ENCODE measurements around the gene CD44.

Gene CD44

DNA sequence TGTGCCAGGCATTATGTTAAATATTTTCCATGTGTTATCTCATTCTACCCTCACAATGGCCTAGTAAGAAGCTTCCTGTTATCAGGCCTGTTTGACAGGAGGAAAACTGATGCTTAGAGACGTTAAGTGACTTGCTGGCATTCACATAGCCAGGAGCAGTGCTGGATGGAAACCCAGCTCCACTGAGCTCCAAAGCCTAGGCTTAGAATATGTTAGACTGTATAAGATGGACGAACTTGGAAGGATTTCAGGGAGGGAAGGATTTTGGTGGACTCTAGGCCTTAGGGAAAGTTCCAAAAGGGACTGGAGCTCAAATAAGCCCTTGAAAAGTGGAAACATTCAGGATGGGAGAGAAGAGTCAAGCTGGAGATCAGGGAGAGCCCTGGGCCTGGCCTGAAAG is 2.1 kb downstream of the CD44 start:
- DNase-seq: no peak

DNA sequence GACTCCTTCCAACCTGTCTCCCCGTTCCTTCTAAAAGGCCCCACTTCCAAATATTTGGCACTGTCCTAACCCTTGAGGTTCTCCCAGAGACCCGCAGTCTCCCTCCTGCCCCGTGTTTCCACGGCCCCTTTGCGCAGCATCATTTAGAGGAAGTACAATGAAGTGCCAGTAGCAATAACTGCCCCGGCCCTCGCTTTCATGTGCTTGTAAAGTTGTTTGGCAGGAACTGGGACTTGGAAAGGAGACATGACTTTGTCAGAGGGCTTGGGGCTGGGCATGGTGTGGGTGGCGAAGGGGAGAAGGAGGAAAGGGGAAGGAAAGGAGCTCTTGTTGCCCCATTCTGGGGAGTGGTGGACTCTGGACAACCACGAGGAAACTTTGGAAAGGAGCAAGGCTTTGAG is 2.6 kb downstream of the CD44 start:
- DNase-seq: peak; percentile 78

DNA sequence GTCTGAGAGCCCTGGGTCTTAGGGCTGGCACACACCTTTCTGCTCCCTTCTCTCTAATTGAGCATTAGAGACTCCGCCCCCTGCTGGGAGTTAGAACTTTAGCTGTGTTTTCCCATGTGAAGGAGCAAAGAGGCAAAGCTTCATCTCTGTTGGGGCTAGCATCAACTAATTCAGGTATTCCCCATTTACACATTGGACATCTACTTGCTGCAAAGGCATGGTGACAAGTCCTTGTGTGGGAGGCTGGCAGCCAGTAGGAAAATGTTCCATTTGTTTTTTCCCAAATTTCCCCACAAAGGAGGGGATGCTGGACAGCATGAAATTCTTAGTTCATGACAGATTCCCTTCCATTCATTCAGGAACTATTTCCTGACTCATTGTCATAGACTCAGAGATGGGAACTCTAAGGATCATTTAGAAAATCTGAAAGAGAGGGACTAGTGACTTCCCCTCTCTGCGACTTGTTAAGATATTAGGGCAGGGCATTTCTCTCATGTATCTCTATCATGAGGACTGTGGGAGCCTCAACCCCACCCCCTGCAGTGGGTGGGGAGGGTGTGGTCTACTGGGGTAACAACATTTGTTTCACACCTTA is 3.6 kb downstream of the CD44 start:
- peak; percentile 83 for DNase-seq

DNA sequence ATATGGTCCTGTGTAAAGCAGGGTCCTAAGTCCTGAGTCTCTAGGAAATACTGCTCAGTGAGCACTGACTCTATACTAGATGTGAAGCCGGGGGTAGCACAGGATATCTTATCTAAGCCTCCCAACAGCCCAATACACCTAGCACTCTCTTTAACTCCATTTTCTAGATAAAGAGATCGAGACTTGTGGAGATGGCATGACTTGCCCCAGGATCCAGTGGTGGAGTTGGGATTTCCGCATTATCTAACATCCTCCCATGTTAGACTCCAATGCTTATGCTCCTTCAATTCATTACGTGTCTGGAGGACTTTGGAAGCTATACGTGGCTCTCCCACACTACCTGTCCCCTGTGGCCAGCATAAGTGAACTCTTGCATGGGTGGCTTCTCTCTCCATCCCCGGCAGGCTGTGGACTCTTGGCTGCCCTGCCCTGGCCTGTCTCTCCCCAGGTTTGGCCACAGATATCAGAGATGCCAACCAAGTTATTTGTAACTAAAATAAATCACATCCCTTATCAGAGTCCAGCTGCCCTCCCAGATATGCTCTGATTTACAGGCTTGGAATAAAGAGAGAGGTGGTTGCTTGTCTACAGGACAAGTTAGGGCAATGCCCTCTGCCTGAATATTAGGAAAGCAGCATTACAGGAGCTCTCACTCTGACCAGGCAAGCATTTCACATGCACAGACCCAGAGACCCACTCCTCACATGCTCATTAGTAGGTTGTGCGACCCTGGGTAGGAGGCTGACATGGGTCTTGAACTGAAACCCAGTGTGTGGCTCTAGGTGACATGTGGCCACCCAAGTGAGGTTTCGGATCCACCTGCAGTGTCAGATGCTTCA is 4.5 kb downstream of the CD44 start:
- no peak for DNase-seq

DNA sequence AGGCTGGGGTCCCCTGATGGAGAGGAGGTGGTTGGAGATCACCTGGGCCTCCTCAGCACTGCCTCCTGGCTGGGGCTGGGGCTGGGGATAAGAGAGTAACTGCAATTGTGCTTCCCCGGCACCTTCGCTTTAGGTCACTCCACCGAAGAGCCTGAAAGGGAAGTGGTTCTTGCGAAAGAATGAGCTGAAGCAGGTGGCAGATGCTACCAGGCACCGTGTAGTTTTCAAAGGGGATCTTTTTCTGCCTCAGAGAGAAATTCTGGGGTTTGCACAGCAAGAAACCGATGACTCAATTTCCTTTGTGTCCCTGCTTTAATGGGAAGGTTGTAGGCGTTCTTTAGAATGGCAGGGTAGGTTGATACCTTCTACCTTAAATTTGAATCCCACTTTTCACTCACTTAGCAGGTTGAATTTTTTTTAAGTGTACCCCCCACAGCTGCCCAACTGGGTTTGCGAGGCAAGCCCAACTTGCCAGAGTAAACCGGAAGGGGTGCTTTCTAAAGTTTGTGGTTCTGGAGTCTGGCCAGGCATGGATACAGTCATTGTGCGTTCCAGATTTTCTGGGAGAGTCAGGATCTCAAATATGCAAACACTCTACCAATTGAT is 5.3 kb downstream of the CD44 start:
- peak; percentile 83 for DNase-seq

DNA sequence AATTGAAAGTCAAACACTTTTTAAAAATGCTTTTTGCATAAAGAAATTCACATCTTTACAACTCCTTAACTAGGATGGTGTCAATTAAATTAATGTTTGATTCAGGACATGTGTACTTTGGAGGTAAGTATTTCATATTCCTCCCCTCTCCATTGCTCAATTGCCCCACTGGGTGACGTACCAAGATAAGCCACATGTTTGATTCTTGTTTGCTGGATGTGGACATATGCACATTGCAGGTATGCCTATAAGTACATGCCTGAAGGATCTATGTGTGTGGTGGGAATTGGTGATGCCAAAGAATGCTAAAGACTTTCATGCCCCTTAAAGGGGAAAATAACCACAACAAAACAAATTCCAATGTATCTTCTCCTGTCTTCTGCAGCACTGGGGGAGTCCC is 5.8 kb downstream of the CD44 start:
- no peak for DNase-seq

DNA sequence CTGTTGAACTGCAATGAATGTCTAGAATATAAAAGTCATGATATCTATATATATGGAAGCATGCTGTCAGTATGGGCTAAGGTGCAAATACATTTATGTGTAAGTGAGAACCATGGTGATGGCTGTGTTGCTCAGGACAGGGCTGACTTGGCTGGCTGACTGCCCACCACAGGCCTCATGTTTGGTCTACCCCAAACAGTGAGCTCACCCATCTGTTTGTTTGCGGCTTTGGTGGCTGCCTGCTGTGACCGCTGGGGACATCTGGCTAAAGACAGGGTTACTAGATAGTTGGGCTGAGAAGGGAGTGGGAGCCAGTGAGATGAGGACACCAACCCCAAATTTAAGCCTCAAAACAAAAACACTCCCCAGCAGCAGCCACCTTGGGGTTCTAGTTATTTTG is 6.3 kb downstream of the CD44 start:
- DNase-seq: peak; percentile 76

DNA sequence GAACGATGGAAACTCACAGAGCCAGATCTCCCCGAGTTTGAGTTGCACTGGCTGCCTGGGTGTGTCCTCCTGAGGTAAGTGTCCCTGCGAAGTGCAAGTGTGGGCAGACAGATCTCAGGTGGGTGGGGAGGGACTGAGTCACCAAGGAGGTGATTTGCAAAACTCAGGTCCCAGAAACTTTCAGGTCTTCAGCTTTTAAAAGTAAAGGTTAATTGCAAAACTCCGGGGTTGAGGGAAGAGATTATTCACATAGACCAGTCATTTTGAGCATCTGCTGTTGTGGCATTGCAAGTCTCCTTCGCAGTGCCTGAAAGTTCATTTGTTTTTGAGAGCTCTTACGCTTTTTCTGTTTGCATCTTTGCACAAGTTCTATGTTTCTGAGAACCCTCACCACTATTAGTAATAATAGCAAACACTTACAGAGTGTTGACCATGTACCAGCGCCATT is 7.1 kb downstream of the CD44 start:
- DNase-seq: peak; percentile 92

DNA sequence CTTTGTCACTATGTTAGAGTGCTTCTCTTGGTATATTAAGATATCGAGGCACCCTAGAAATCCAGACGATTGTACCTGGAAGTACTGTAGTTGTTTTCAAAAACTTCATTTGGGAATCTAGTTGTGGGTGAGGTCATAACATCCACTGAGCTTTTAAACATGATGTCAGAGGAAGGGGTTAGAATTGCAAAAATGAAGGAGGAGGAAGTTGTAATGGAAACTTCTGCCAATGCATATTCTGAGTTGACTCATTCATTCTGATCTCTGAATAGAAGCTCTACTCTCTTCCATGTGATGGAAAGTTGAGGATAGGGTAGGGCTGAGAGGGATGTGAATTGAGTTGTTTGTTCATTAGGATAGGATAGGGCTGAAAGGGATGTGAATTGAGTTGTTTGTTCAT is 7.7 kb downstream of the CD44 start:
- no peak for DNase-seq

DNA sequence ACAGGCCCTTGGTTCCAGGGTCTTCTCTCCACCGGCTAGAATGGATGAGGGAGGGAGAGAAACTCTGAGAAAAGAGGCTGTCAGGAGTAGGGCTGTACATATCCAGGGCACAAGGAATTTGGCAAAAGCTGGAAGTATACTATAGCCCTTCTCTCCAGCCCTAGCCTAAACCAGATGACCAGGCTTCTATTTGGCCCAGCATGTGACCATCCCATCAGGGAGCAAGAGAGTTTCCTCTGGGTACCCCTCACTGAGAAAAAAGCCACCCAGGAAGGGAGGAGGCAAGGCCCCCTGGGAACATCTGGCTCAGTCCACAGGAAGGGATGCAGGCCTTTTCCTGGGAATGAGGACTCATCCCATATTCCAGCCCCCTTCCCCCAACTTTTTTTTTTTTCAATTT is 8.3 kb downstream of the CD44 start:
- no peak for DNase-seq

DNA sequence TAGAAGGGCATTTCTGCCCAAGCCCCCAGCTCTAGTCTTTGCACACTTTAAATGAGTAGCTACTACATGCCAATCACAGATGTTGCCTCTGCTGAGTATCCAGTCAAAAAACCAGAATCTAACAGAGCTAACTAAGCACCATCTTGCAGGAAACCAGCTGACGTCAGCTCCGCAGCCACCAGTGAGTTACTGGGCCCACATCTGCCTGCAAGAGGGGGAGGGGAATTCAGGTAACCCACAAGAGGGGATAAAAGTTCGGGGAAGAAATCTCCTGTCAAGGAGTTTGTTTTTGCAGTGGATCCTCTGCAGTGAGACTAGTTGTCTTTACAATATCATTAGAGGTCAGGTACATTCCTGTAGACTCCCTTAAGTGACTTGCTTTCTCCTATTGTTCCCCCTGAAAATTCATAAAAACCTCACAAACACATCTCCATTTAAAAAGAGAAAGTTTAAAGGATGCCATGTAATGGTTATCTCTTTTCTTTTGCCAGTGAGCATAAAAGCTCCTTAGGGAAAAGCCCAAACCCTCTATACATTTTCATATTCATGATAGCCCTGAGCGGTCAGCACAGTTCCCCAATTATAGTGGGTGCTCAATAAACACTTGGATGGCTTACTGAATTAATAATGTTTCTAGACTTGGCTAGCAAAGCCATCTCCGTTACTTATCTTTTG is 9.3 kb downstream of the CD44 start:
- DNase-seq: peak; percentile 77

DNA sequence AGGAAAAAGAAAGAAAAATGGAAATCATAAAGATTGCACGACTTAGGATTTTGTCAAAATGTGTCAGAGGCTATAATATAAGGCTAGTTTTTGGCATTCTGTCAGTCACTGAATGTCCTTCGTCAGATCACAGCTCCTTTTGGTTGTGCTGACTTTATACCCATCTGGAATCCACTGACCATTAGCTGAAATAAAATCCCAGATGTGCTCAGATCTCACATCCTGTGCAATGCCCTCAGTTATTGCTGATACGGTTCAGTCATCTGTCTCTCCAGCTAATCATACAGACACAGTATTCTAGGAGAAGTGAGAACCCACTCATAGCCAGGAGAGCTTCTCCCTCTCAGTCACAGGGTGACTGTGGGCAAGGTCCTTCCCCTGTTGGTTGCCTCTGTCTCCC is 11.5 kb downstream of the CD44 start:
- DNase-seq: no peak

DNA sequence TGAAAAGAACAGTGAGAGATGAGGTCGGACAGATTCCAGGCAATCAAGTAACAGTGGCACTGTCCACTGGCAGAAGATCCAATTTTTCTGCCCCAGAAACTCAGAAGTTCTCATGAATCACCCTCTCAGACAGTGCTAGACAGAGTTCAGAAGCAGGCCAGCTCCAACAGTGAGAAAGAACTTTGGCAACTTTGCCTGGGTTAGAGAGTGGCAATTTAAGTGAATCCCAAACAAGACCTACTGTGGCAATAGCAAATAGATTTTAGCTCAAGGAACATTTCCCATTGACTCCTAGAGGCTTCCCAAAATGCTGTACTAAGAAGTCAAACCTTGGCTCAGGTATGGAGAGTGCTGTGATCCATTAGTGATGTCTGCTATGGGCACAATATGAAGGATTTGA is 12.3 kb downstream of the CD44 start:
- DNase-seq: no peak

DNA sequence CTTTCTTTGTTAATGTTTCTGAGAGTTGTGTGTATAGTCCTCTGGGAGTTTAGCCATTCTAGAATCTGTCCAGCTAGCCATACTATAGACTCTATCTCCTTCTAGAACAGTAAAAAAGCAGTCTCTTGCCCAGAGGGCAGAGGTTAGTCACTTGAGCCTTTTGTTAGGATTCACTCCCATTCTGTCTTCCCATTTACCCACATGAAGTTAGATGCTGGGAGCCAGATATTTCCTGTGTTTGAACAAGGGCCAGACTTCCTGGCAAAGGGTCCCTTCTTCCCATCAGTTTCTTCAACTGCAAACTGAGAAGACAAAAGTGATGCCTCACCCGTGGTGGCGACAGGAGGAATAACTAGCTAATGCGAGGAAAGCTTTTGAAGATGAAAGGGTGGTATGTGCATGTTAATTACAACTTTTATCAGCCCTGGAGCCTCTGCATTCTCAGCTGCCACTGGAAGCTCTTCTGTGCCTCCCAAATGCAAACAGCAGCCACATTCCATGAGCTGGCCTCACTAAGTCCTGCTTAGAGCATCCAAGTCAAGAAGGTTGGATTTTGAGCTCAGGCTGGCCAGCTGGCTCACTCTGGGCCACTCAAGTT is 12.8 kb downstream of the CD44 start:
- DNase-seq: no peak

DNA sequence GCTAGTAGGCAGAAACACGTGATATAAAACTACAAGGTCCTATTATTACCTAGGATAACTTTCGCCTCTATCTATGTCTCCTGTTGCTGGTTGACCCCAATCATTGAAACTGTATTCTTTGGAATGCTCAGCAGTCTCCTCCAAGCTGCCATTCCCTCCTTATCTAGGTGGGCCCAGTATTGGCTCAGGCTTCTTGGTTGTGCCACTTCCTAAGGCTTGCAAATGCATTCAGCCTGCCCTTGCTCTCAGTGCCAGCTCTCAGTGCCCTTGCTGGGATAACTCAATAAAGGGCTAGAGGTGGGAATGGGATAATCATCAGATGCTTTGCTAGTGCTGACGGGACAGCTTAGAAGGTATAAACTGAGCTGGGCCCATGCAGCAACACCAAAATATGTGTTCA is 13.6 kb downstream of the CD44 start:
- DNase-seq: no peak

DNA sequence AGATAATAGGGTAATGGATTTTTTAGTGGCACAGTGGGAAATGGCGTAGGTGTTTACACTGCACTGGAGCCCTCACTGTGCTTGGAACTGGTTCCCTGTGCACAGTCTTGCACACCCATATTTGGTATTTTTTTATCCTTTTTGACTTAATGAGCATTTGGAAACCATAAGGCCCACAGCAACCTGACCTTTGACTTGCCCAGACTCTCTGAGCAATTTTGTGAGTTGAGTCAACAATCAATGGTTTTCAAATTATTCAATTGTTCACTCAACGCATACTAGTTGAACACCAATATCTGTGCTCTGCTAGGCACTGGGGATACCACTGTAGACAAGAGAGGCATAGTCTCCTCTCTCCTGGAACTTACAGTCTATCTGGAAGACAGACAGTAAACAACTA is 14.3 kb downstream of the CD44 start:
- DNase-seq: no peak

DNA sequence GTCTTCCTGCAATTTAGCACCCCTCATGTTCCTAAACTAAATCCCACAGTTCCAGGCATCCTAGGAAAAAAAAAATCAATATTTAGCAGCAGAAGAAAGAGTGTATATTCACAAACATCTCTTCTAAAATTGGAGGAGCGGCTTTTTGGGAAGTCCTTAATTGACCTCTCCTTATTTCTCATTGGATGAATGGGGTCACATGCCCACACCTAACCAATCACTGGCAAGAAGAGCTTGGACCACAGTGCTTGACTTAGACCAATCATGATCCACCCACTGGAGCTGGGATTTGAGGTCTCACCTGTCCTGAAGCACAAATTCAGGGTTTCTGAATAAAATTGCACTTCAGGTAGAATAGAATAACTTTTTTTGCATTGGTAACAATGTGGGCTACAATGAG is 16.0 kb downstream of the CD44 start:
- no peak for DNase-seq

DNA sequence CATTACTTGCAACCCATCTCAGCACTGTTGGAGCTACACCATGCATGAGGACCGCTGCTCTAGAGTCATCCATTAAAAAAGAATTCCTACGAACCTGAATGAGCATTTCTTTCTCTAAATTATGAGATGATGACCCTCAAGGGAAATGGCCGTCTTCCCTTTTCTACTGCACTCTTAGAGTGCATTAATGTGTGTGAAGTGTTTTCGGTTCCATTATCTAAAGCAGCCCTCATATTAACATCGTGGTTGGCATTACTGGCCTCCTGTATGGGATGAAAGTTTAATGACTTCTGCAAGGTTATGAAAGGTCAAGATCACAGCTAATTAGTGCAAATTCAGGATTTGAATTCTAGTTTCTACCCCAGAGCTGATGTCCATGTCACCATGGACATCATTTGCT is 16.7 kb downstream of the CD44 start:
- DNase-seq: no peak

DNA sequence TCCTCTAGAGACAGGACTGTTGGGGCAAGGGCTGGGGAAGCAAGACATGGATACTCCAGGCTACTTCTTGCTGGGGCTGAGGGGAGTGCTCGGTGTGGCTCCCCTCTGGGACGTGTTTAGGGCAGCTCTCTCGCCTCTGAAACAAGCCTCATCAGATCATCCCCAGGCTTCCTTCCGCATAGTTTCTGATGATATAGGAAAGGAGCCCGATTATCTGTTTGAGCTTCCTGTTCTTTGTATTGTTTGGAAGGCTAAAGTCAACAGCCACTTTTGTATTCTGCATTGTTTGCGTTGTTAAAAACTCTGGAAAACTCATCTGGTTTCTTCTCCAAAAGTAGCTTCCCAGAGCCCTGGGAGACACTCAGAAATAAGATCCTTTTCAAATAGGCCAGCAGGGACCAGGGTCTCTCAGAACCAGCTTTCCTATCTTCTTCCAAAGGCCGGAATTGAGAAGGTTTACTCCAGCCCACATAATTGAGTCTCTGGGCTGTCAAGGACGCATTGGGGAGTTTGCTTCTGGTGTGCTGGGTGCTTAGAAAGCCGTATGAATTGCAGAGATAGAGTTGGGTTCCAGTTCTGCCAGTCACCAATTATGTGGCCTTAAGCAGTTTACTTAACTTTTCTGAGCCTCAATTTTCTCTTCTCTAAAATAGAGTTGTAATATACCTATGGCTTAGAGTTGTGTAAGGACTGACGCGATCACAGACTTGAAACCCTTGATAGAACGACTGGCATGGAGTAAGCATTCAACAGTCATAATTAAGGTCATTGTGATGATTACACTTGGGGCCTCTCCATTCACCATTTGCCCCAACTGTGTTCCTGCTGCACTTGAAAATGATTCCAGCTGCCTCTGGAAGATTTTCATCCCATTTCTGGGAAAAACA is 19.1 kb downstream of the CD44 start:
- DNase-seq: no peak

DNA sequence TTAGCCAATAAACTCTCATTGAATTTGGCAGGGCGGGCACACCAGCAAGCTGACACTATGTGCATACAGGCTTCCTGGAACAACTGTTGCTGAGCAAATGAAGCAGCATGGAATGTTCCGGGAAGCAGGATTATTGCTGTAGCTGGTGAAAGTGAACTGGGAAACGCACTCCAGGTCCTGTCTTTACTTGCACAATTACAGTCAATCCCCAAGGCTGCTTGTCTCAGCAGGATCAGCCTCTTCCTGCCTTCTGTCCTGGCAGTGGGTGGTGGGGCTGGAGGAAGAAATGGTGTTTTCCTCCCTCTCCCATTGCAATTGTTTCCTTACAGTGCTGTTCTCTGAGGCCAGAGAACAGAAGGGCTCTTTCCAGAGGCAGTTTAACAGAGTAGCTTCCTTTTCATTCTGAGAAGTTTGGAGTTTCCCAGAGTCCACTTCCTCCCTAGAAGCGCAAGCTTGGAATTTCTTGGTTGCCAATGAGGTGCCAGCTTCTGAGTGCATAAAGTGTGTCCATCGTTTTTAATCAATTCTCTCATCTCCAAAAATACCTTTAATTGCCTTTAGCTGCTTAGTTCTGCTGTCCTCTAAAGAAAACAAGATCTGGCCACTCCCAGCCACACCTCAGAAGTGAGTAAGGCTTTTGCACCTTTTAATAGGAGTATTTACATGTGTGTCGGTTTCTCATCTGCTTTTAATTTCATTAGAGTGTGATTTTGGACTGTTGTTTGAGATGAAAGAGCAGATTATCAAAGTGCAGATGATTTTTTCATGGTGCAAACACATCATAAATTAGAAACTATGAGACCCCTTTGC is 19.9 kb downstream of the CD44 start:
- DNase-seq: no peak

DNA sequence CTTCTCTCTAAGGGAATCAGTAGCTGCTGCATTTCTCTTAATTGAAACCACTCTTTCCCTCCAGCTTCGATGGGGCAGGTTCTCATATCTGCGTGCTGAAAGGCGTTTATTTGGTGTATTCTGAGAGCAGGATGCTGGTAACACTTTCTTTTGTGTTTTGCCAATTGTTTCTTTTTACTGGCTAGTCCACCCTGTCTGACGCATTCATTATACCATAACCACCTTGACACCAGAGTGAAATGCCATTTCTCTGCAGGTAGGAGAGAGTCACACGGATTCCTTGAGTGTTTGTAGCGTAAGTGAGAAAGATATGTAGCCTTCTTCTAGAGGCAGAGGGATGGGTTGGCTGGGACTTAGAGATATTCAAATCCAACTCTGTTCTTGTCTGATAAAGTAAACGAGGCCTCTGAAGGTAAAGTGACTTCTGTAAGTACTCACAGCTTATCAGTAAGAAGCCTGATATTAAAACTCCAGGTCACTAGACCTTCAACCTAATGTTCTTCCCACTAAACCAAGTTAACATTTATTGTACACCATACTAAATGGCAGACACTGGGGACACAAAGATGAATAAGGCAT is 21.4 kb downstream of the CD44 start:
- no peak for DNase-seq

Measured in activated effector memory CD4-positive, alpha-beta T cell treated with anti-CD3 and anti-CD28 coated beads, Interleukin-2, amount 50 U/mL, for 16 hours (primary cell).